ENCODE results near the gene MAP1B. TPM values are rescaled to one million over a fixed set of nuclear protein-coding genes. Genes with fewer than 3 reads are reported as not detected.

Gene MAP1B
- total RNA-seq, 3 donors from 2014 or later = 258 to 2,233 (median 271) TPM

DNA sequence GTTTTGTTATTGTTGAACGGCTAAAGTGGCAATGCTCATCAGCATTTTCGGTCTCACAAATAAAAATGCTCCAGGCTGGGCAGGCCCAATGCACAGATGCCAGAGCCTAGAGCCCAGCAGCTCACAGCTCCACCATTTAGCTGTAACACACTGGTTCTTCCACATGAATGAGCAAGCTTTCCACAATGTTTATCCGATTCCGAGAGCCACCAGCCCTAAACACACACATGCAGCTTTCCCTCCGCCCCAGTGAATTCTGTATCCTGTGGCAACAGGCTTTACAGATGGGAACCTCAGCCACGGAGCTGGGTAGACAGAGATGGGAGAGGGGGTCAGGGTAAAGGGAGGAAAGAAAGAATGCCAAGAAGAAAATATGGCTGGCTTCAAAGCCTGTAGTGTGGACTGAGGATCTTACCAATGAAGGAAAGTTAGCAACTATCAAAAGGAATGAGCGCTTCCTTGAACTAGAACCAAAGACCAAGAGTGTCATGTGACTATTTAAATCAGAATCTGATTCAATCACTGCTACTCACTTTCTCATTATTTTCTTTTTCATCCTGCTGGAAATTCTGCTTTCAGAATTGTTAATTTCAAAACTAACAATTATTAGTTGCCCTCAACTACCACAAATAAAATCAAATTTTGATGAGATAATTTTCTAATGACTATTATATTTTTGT is 135.7 kb downstream of the MAP1B start:
- DNase-seq (ENCODE audit: low spot score in 2 of 2) = no peak
- Histone ChIP-seq H3K36me3 (no peaks in the 10 kb centered on the region), H3K27ac (no peak overlapping the region), H3K27me3 (no peaks in the 10 kb centered on the region), H3K4me1 (peaks cover 0 to 14% of the 10 kb centered on the region in 2 donors), H3K9me3 (no peaks in the 10 kb centered on the region), H3K4me3 (no peak overlapping the region)
- intact Hi-C loops (cut with DNase I; ENCODE audit: low total_unique reads) = no loop called here
- TF ChIP-seq POLR2AphosphoS5 (IDR thresholded peaks at IDR 0.05) = no peak
- no peak for TF ChIP-seq POLR2A (IDR thresholded peaks at IDR 0.05)
- TF ChIP-seq, protein P1, sequence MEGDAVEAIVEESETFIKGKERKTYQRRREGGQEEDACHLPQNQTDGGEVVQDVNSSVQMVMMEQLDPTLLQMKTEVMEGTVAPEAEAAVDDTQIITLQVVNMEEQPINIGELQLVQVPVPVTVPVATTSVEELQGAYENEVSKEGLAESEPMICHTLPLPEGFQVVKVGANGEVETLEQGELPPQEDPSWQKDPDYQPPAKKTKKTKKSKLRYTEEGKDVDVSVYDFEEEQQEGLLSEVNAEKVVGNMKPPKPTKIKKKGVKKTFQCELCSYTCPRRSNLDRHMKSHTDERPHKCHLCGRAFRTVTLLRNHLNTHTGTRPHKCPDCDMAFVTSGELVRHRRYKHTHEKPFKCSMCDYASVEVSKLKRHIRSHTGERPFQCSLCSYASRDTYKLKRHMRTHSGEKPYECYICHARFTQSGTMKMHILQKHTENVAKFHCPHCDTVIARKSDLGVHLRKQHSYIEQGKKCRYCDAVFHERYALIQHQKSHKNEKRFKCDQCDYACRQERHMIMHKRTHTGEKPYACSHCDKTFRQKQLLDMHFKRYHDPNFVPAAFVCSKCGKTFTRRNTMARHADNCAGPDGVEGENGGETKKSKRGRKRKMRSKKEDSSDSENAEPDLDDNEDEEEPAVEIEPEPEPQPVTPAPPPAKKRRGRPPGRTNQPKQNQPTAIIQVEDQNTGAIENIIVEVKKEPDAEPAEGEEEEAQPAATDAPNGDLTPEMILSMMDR (IDR thresholded peaks at IDR 0.05) = no peak

DNA sequence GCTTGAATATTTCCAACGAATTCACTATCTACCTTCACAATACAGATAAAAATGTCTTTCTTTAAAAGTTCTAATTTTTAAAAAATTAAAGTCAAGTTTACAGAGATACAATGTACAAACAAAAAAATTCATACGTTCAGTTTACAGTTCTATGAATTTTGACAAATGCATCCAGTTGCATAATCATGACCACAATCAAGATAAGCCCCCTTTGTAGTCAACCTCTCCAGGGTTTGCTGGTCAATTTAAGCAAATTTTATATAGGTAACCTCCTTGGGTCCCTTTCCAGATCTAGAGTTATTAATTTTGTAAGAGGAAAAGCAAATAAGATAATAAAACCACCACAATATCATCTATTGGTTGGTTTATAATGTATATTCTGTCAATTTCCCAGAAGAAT is 136.4 kb downstream of the MAP1B start:
- no peaks in the 10 kb centered on the region for H3K27me3 ChIP-seq
- intact Hi-C loops (cut with DNase I; ENCODE audit: low total_unique reads) = no loop called here
- H3K9me3 ChIP-seq = no peaks in the 10 kb centered on the region
- H3K36me3 ChIP-seq = no peaks in the 10 kb centered on the region
- no peak overlapping the region for H3K4me3 ChIP-seq
- no peak for DNase-seq (ENCODE audit: low spot score in 2 of 2)
- H3K27ac ChIP-seq = no peak overlapping the region
- TF ChIP-seq, protein P1 (IDR thresholded peaks at IDR 0.05) = no peak
- TF ChIP-seq POLR2A (IDR thresholded peaks at IDR 0.05) = no peak
- no peak for TF ChIP-seq POLR2AphosphoS5 (IDR thresholded peaks at IDR 0.05)
- peaks cover 0 to 18% of the 10 kb centered on the region in 2 donors for H3K4me1 ChIP-seq

DNA sequence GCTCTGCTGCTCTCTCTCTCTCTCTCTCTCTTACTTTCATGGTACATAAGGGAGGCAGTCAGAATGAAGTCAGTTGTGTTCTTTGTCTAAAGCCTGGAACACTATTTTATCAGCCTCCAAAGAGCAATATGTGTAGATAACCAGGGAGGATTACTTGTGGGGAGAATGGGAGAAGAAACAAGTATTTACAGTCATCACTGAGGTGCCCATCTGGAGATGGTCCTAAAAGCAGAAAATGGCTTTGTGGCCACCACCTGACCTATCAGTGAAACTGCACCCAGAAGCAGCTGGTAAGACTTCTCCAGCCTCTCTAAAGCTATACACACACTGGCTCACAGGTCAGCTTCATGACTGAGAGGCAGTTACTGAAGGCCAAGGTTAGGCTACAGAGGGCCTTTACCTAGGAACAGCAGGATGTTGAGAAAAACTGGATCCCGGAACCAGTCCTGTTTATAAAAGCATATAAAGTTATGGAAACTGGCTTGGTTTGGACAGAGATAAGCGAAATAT is 137.6 kb downstream of the MAP1B start:
- no peaks in the 10 kb centered on the region for H3K9me3 ChIP-seq
- no peak for DNase-seq (ENCODE audit: low spot score in 2 of 2)
- H3K27ac ChIP-seq = peak overlapping the region; percentile 21 to 34
- H3K27me3 ChIP-seq = no peaks in the 10 kb centered on the region
- H3K4me3 ChIP-seq = no peak overlapping the region
- intact Hi-C loops (cut with DNase I; ENCODE audit: low total_unique reads) = no loop called here
- H3K36me3 ChIP-seq = no peaks in the 10 kb centered on the region
- H3K4me1 ChIP-seq = peaks cover 0 to 18% of the 10 kb centered on the region in 2 donors
- TF ChIP-seq, protein P1 (IDR thresholded peaks at IDR 0.05) = no peak
- TF ChIP-seq POLR2A (IDR thresholded peaks at IDR 0.05) (no peak), POLR2AphosphoS5 (IDR thresholded peaks at IDR 0.05) (no peak)

- Histone ChIP-seq H3K4me3 (no peak overlapping the region), H3K27ac (peak overlapping the region; percentile 3 to 48), H3K36me3 (no peaks in the 10 kb centered on the region), H3K9me3 (no peaks in the 10 kb centered on the region), H3K27me3 (no peaks in the 10 kb centered on the region), H3K4me1 (peaks cover 0 to 18% of the 10 kb centered on the region in 2 donors)
- DNase-seq (ENCODE audit: low spot score in 2 of 2) = no peak
- TF ChIP-seq, protein P1 (IDR thresholded peaks at IDR 0.05) = no peak
- TF ChIP-seq POLR2A (IDR thresholded peaks at IDR 0.05) = no peak
- TF ChIP-seq POLR2AphosphoS5 (IDR thresholded peaks at IDR 0.05) = no peak
- intact Hi-C loops (cut with DNase I; ENCODE audit: low total_unique reads) = no loop called here
Measured at GRCh38 chr5:72245546-72245945, 138.3 kb downstream of the MAP1B start.

DNA sequence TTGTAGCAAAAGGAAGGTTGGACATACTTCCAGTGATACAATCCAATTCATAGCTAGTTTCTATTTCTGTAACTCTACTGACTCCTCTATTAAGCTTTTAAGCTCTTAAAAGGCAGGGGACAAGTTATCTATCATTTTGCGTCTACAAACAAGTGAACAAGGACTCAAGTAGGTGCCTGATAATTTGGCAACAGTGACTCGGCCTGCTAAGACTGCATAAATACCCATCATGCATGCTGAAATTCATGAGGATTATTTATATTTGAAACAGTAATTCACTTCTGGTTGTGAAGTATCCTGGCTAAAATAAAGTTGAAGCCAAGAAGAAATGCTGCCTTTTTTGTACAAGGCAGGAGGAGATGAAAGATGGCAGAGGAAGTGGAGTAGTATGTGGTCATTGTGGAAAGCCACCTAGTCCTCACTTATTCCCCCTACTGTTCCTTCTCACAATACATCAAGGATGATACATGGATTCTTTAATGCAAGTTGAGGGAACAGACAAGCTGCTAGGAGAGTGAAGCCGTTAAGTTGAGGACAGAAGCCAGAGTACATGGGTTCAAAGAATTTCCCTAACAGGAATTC is 138.8 kb downstream of the MAP1B start:
- TF ChIP-seq, protein P1 (IDR thresholded peaks at IDR 0.05) = no peak
- TF ChIP-seq POLR2AphosphoS5 (IDR thresholded peaks at IDR 0.05) = no peak
- TF ChIP-seq POLR2A (IDR thresholded peaks at IDR 0.05) = no peak
- H3K27ac ChIP-seq = peak overlapping the region; percentile 3 to 48
- no peaks in the 10 kb centered on the region for H3K36me3 ChIP-seq
- no peak for DNase-seq (ENCODE audit: low spot score in 2 of 2)
- H3K27me3 ChIP-seq = no peaks in the 10 kb centered on the region
- H3K4me3 ChIP-seq = no peak overlapping the region
- no peaks in the 10 kb centered on the region for H3K9me3 ChIP-seq
- peaks cover 0 to 18% of the 10 kb centered on the region in 2 donors for H3K4me1 ChIP-seq
- intact Hi-C loops (cut with DNase I; ENCODE audit: low total_unique reads) = no loop called here
